GM23248 (cell line): ENCODE data around the gene OR6C70. TPM values are rescaled to one million over a fixed set of nuclear protein-coding genes. Genes with fewer than 3 reads are reported as not detected.
"Not testable (repeated sequence)": the region's sequence is repeated elsewhere in the genome, so short reads cannot be mapped to it uniquely, and the experiment has no call there.

Experiments
- DNase-seq: peaks from one replicate; pipeline ENCODE4 v3.0.0-alpha.2; 2015
- H2AFZ ChIP-seq: fragments of 200-600 bp; sonication (generic); 2 replicates; pipeline ENCODE4 v1.6.1; 2016; ENCODE audit warnings: antibody characterized with exemption
- H3F3A ChIP-seq: fragments of 200-600 bp; sonication (generic); 2 replicates; pipeline ENCODE4 v1.6.1; 2016; ENCODE audit warnings: mild to moderate bottlenecking, antibody characterized with exemption, mixed run types; ENCODE audit not compliant: insufficient read depth
- H3K27ac ChIP-seq: fragments of 200-600 bp; sonication (generic); 2 replicates; pipeline ENCODE4 v1.5.1; 2016; ENCODE audit warnings: mild to moderate bottlenecking
- H3K27me3 ChIP-seq: fragments of 200-600 bp; sonication (generic); replicated peaks from 2 replicates; pipeline ENCODE4 v1.6.1; 2016; ENCODE audit warnings: mild to moderate bottlenecking; ENCODE audit not compliant: insufficient read depth
- H3K36me3 ChIP-seq: fragments of 200-600 bp; sonication (generic); 2 replicates; pipeline ENCODE4 v1.6.1; 2016; ENCODE audit warnings: low read depth, mild to moderate bottlenecking
- H3K4me1 ChIP-seq: fragments of 200-600 bp; sonication (generic); 2 replicates; pipeline ENCODE4 v1.6.1; 2016; ENCODE audit warnings: mild to moderate bottlenecking; ENCODE audit not compliant: insufficient read depth
- H3K4me2 ChIP-seq: fragments of 200-600 bp; sonication (generic); one replicate; pipeline ENCODE4 v1.6.1; 2016; ENCODE audit warnings: mild to moderate bottlenecking; ENCODE audit not compliant: unreplicated experiment
- H3K4me3 ChIP-seq: fragments of 200-600 bp; sonication (generic); 2 replicates; pipeline ENCODE4 v1.5.1; 2016; ENCODE audit warnings: mild to moderate bottlenecking
- H3K79me2 ChIP-seq: fragments of 200-600 bp; sonication (generic); 2 replicates; pipeline ENCODE4 v1.6.1; 2016; ENCODE audit warnings: mild to moderate bottlenecking; ENCODE audit not compliant: insufficient read depth
- H3K9ac ChIP-seq: fragments of 200-600 bp; sonication (generic); 2 replicates; pipeline ENCODE4 v1.6.1; 2016; ENCODE audit warnings: mild to moderate bottlenecking
- H3K9me2 ChIP-seq: fragments of 200-600 bp; sonication (generic); 2 replicates; pipeline ENCODE4 v1.6.1; 2016; ENCODE audit warnings: mixed run types, mild to moderate bottlenecking, moderate library complexity; ENCODE audit not compliant: insufficient read depth
- H3K9me3 ChIP-seq: fragments of 200-600 bp; sonication (generic); one replicate; pipeline ENCODE4 v1.6.1; 2017; ENCODE audit warnings: low read depth
- H4K20me1 ChIP-seq: fragments of 200-600 bp; sonication (generic); 2 replicates; pipeline ENCODE4 v1.6.0; 2016; ENCODE audit not compliant: insufficient read depth
- EZH2 ChIP-seq: fragments of 200-600 bp; sonication (generic); IDR thresholded peaks from 2 replicates; pipeline ENCODE4 v1.6.1; 2018; ENCODE audit warnings: antibody characterized with exemption, mild to moderate bottlenecking; ENCODE audit not compliant: insufficient read depth, poor library complexity, severe bottlenecking
- EZH2phosphoT487 ChIP-seq: fragments of 200-600 bp; sonication (generic); IDR thresholded peaks from 2 replicates; pipeline ENCODE4 v1.6.1; 2018; ENCODE audit warnings: antibody characterized with exemption, moderate library complexity, mild to moderate bottlenecking, low read depth; ENCODE audit not compliant: insufficient read depth
- WGBS, 2 experiments: methylation state at CpG; one replicate each; pipeline ENCODE4 v1.1.6; 2015 to 2017; ENCODE audit warnings: low lambda C conversion rate in 2 of 2, low coverage in 1 of 2; ENCODE audit errors: missing lambda C conversion rate in 2 of 2; 5-methylcytosine and 5-hydroxymethylcytosine counted together
- in situ Hi-C: fragments of 300-500 bp; cut with MboI; formaldehyde crosslinking; loops from 2 replicates; pipeline ENCODE4 v1.15.0; 2020
- polyA plus RNA-seq: library from polyadenylated mRNA; unstranded; fragments of >200 nt; fragmentation: Nextera tagmentation; extraction: Ambion mirVana; gene quantifications from 2 replicates; pipeline ENCODE4 v1.2.1, GENCODE V29; 2016
- total RNA-seq: library from RNA; depleted of rRNA; stranded (reverse); fragments of >200 nt; shearing (Covaris generic); gene quantifications from 2 replicates; pipeline ENCODE4 v1.2.3, GENCODE V29; 2014

Gene OR6C70
- total and polyA plus RNA-seq, 2 experiments from 2014 or later, result not detected

GRCh38 chr12:55472264-55472663, 2.3 kb upstream of the OR6C70 start:
- H2AFZ ChIP-seq, result no peak overlapping the region
- in situ Hi-C loops, result no loop called here
- no peaks in the 10 kb centered on the region for H3K36me3 ChIP-seq
- peaks cover 3% of the 10 kb centered on the region for H3K9me3 ChIP-seq
- H3K4me3 ChIP-seq, result no peak overlapping the region
- H3F3A ChIP-seq, result no peaks in the 10 kb centered on the region
- H4K20me1 ChIP-seq, result no peaks in the 10 kb centered on the region
- H3K9me2 ChIP-seq, result no peaks in the 10 kb centered on the region
- WGBS, 2 experiments, result 7 to 23% methylated on average over 1 of the region's 1 CpG
- H3K79me2 ChIP-seq, result no peaks in the 10 kb centered on the region
- no peaks in the 10 kb centered on the region for H3K27me3 ChIP-seq
- TF ChIP-seq EZH2 (no peak), EZH2phosphoT487 (no peak)
- no peak overlapping the region for H3K4me2 ChIP-seq
- no peak overlapping the region for H3K27ac ChIP-seq
- no peaks in the 10 kb centered on the region for H3K4me1 ChIP-seq
- no peak overlapping the region for H3K9ac ChIP-seq
- no peak for DNase-seq

GRCh38 chr12:55469291-55469690, 647 bp downstream of the OR6C70 start:
- no peaks in the 10 kb centered on the region for H3K36me3 ChIP-seq
- H3K27me3 ChIP-seq, result no peaks in the 10 kb centered on the region
- H4K20me1 ChIP-seq, result no peaks in the 10 kb centered on the region
- no peak overlapping the region for H2AFZ ChIP-seq
- TF ChIP-seq EZH2 (no peak), EZH2phosphoT487 (no peak)
- H3K9me3 ChIP-seq, result no peaks in the 10 kb centered on the region
- H3K4me3 ChIP-seq, result no peak overlapping the region
- WGBS, 2 experiments, result 13 to 16% methylated on average over 2 of the region's 2 CpGs
- no peak overlapping the region for H3K4me2 ChIP-seq
- no peak for DNase-seq
- no peaks in the 10 kb centered on the region for H3K9me2 ChIP-seq
- H3F3A ChIP-seq, result no peaks in the 10 kb centered on the region
- in situ Hi-C loops, result no loop called here
- H3K79me2 ChIP-seq, result no peaks in the 10 kb centered on the region
- no peaks in the 10 kb centered on the region for H3K4me1 ChIP-seq
- no peak overlapping the region for H3K27ac ChIP-seq
- H3K9ac ChIP-seq, result no peak overlapping the region

GRCh38 chr12:55467836-55468235, 2.1 kb downstream of the OR6C70 start:
- in situ Hi-C loops, result no loop called here
- no peak for DNase-seq
- Histone ChIP-seq H3K79me2 (no peaks in the 10 kb centered on the region), H3K4me3 (no peak overlapping the region), H3K4me1 (no peaks in the 10 kb centered on the region), H3K9me3 (no peaks in the 10 kb centered on the region), H3K27ac (no peak overlapping the region), H3K9ac (no peak overlapping the region), H4K20me1 (no peaks in the 10 kb centered on the region), H3K9me2 (no peaks in the 10 kb centered on the region), H3K36me3 (no peaks in the 10 kb centered on the region), H2AFZ (no peak overlapping the region), H3K4me2 (no peak overlapping the region), H3F3A (no peaks in the 10 kb centered on the region), H3K27me3 (no peaks in the 10 kb centered on the region)
- 2 to 5% methylated on average over 2 of the region's 2 CpGs for WGBS, 2 experiments
- TF ChIP-seq EZH2 (no peak), EZH2phosphoT487 (no peak)

- H3F3A ChIP-seq, H3K4me2 ChIP-seq, in situ Hi-C loops, H3K27me3 ChIP-seq, H3K9ac ChIP-seq, H3K9me2 ChIP-seq, DNase-seq, H3K27ac ChIP-seq, H3K9me3 ChIP-seq, H3K79me2 ChIP-seq, H3K4me1 ChIP-seq, H3K36me3 ChIP-seq, H2AFZ ChIP-seq, H3K4me3 ChIP-seq, H4K20me1 ChIP-seq: not testable (repeated sequence)
- WGBS, 2 experiments, result 9 to 28% methylated on average over 1 of the region's 1 CpG
Measured at GRCh38 chr12:55464926-55465325, 5.0 kb downstream of the OR6C70 start.

GRCh38 chr12:55448825-55449224, 21.1 kb downstream of the OR6C70 start:
- no peaks in the 10 kb centered on the region for H3K27me3 ChIP-seq
- H3K36me3 ChIP-seq, result no peaks in the 10 kb centered on the region
- in situ Hi-C loops, result no loop called here
- H3F3A ChIP-seq, result no peaks in the 10 kb centered on the region
- no peak overlapping the region for H3K27ac ChIP-seq
- H3K9me2 ChIP-seq, result no peaks in the 10 kb centered on the region
- no peak overlapping the region for H3K4me3 ChIP-seq
- H3K9ac ChIP-seq, result no peak overlapping the region
- DNase-seq, result no peak
- no peaks in the 10 kb centered on the region for H3K4me1 ChIP-seq
- TF ChIP-seq EZH2phosphoT487, result no peak
- TF ChIP-seq EZH2, result no peak
- H3K4me2 ChIP-seq, result no peak overlapping the region
- H3K9me3 ChIP-seq, result no peaks in the 10 kb centered on the region
- H4K20me1 ChIP-seq, result no peaks in the 10 kb centered on the region
- H2AFZ ChIP-seq, result no peak overlapping the region
- H3K79me2 ChIP-seq, result no peaks in the 10 kb centered on the region
